Brain microvascular endothelial cell (primary cell): ENCODE data around the gene ANAPC15.

Experiments
- DNase-seq: peaks from one replicate; pipeline ENCODE4 v3.0.0-alpha.2; 2020
- H3K27ac ChIP-seq: fragments of 250-450 bp; sonication (Bioruptor Pico); 2 replicates; pipeline ENCODE4 v1.5.1; 2020; ENCODE audit warnings: mild to moderate bottlenecking, moderate library complexity
- H3K27me3 ChIP-seq: fragments of 250-450 bp; sonication (Bioruptor Pico); replicated peaks from 2 replicates; pipeline ENCODE4 v1.5.1; 2020; ENCODE audit warnings: mild to moderate bottlenecking
- H3K36me3 ChIP-seq: fragments of 250-450 bp; sonication (Bioruptor Pico); replicated peaks from 2 replicates; pipeline ENCODE4 v1.5.1; 2020; ENCODE audit warnings: mild to moderate bottlenecking
- H3K4me3 ChIP-seq: 2 replicates; pipeline ENCODE4 v1.5.1; 2011; ENCODE audit warnings: low read depth, mild to moderate bottlenecking, control low read depth, low read length, moderate library complexity
- CTCF ChIP-seq: IDR thresholded peaks from 2 replicates; pipeline ENCODE4 v1.5.1; 2011; ENCODE audit warnings: low read depth, mild to moderate bottlenecking, moderate library complexity, low read length, control low read depth, inconsistent platforms; ENCODE audit errors: missing control alignments
- in situ Hi-C: cut with HindIII; loops from 2 replicates; pipeline ENCODE4 v1.10.0; 2017; ENCODE audit warnings: low sequenced_read_pairs, low pct_ligation_motif_present

ANAPC15 gene

GRCh38 chr11:72080326-72081183 lies 31.9 kb downstream of the ANAPC15 start, which contains the start of the genes LRRC51 and NUMA1:
Gene LRRC51, plus strand, starts transcription at chr11:72080850. Its CDS starts 8,234 bp downstream, at chr11:72089084.
Gene NUMA1, minus strand, starts transcription at chr11:72080542. Its CDS starts 44,599 bp downstream, at chr11:72035943.
- Histone ChIP-seq H3K4me3 (peak within 1 kb of the TSS; percentile 65), H3K36me3 (no peaks in the 10 kb centered on the region), H3K27ac (peak within 1 kb of the TSS; percentile 77), H3K27me3 (no peaks in the 10 kb centered on the region)
- no peak for TF ChIP-seq CTCF
- in situ Hi-C loops = no loop called here
- peak; percentile 100 for DNase-seq

- H3K27ac ChIP-seq = peak overlapping the region; percentile 52
- TF ChIP-seq CTCF = no peak
- in situ Hi-C loops = no loop called here
- H3K4me3 ChIP-seq = peak overlapping the region; percentile 65
- no peaks in the 10 kb centered on the region for H3K36me3 ChIP-seq
- no peaks in the 10 kb centered on the region for H3K27me3 ChIP-seq
- DNase-seq = no peak
Observed at GRCh38 chr11:72079819-72080325, 32.6 kb downstream of the ANAPC15 start.

- DNase-seq = no peak
- no peaks in the 10 kb centered on the region for H3K27me3 ChIP-seq
- peak overlapping the region; percentile 14 for H3K27ac ChIP-seq
- H3K4me3 ChIP-seq = no peak overlapping the region
- in situ Hi-C loops = no loop called here
- H3K36me3 ChIP-seq = no peaks in the 10 kb centered on the region
- no peak for TF ChIP-seq CTCF
Observed at GRCh38 chr11:72078477-72078876, 34.0 kb downstream of the ANAPC15 start.

DNA sequence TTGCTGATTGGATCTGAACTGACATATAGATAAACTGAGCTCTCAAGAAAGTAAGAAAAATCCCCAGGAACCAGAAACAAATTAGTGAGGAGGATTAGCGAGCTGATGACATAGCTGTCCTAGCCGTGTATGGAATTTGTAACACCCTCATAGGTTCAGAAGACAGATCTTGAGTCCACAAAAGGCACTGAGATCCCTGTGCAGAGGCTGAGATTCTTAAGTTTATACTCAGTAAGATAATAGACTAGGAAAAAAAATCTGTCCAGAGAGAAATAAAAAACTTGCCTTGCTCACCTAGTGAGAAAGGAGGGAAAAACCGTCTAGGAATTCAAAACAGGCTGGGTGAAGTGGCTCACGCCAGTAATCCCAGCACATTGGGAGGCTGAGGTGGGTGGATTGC lies 36.7 kb downstream of the ANAPC15 start:
- Histone ChIP-seq H3K27ac (no peak overlapping the region), H3K36me3 (no peaks in the 10 kb centered on the region), H3K4me3 (no peak overlapping the region), H3K27me3 (no peaks in the 10 kb centered on the region)
- in situ Hi-C loops = no loop called here
- DNase-seq = no peak
- TF ChIP-seq CTCF = no peak

- H3K36me3 ChIP-seq = no peaks in the 10 kb centered on the region
- TF ChIP-seq CTCF = peak; percentile 41
- no peak overlapping the region for H3K4me3 ChIP-seq
- H3K27ac ChIP-seq = no peak overlapping the region
- no peaks in the 10 kb centered on the region for H3K27me3 ChIP-seq
- no peak for DNase-seq
- in situ Hi-C loops = no loop called here
Observed at GRCh38 chr11:72075109-72075508, 37.4 kb downstream of the ANAPC15 start.

- TF ChIP-seq CTCF = no peak
- H3K4me3 ChIP-seq = no peak overlapping the region
- peak; percentile 72 for DNase-seq
- H3K27me3 ChIP-seq = no peaks in the 10 kb centered on the region
- peak overlapping the region; percentile 65 for H3K27ac ChIP-seq
- H3K36me3 ChIP-seq = no peaks in the 10 kb centered on the region
- in situ Hi-C loops = no loop called here
Observed at GRCh38 chr11:72072348-72072747, 40.1 kb downstream of the ANAPC15 start.
